HEK293 (cell line): Measurements from ENCODE around the gene CORO7.

Experiments
- CTCF ChIA-PET: fragments of 350-600 bp; formaldehyde crosslinking; extraction: SDS; loops from one replicate; lab custom pipeline; 2021; ENCODE audit warnings: antibody characterized with exemption; lab: Yijun Ruan, JAX
- POLR2A ChIA-PET: fragments of 300-600 bp; formaldehyde crosslinking; extraction: SDS; loops from one replicate; lab custom pipeline; 2020; ENCODE audit warnings: antibody characterized with exemption, inconsistent platforms; lab: Yijun Ruan, JAX
- H3K27ac ChIP-seq: fragments of 200-500 bp; sonication (Bioruptor generic); 2 replicates; pipeline ENCODE4 v1.5.1; 2014; ENCODE audit warnings: low read depth, low read length, control low read depth, inconsistent platforms; ENCODE audit errors: extremely low read depth
- H3K36me3 ChIP-seq, 2 experiments: fragments of 200-500 bp in 1 of 2; sonication (Bioruptor generic) in 1 of 2; 1 replicate in 1 of 2; 2 replicates in 1 of 2; pipeline ENCODE4 v1.5.1; 2014 to 2017; ENCODE audit warnings: inconsistent platforms in 2 of 2, low read length in 2 of 2; ENCODE audit not compliant: control insufficient read depth in 2 of 2, insufficient read depth in 1 of 2
- H3K4me1 ChIP-seq: fragments of 200-500 bp; sonication (Bioruptor generic); 2 replicates; pipeline ENCODE4 v1.5.1; 2014; ENCODE audit warnings: mild to moderate bottlenecking, low read length, inconsistent platforms; ENCODE audit not compliant: control insufficient read depth, insufficient read depth
- H3K4me3 ChIP-seq: 2 replicates; pipeline ENCODE4 v1.5.1; 2011; ENCODE audit warnings: low read depth, mild to moderate bottlenecking, control low read depth, low read length, moderate library complexity
- H3K9me3 ChIP-seq: fragments of 200-500 bp; sonication (Bioruptor generic); 2 replicates; pipeline ENCODE4 v1.5.1; 2014; ENCODE audit warnings: low read depth, low read length, inconsistent platforms; ENCODE audit not compliant: control insufficient read depth, insufficient read depth
- BCL11B ChIP-seq: fragments of 450-650 bp; formaldehyde crosslinking; IDR thresholded peaks from 2 replicates; pipeline ENCODE4 v1.5.1; 2016; ENCODE audit warnings: low read depth, missing biosample characterization, missing genetic modification characterization
- GLIS1 ChIP-seq: fragments of 450-650 bp; formaldehyde crosslinking; IDR thresholded peaks from 2 replicates; pipeline ENCODE4 v1.5.1; 2016; ENCODE audit warnings: missing biosample characterization, missing genetic modification characterization
- KLF16 ChIP-seq: fragments of 450-650 bp; formaldehyde crosslinking; IDR thresholded peaks from 2 replicates; pipeline ENCODE4 v1.5.1; 2017; ENCODE audit warnings: missing biosample characterization, missing genetic modification characterization
- MEIS1 ChIP-seq: sonication (generic); formaldehyde crosslinking; IDR thresholded peaks from 2 replicates; pipeline ENCODE4 v1.8.1; 2022; ENCODE audit warnings: missing genetic modification reagents, mild to moderate bottlenecking, borderline replicate concordance
- SP2 ChIP-seq: fragments of 450-650 bp; formaldehyde crosslinking; IDR thresholded peaks from 2 replicates; pipeline ENCODE4 v1.5.1; 2016; ENCODE audit warnings: missing biosample characterization, missing genetic modification characterization
- YY2 ChIP-seq: fragments of 450-650 bp; formaldehyde crosslinking; IDR thresholded peaks from 2 replicates; pipeline ENCODE4 v1.5.1; 2016; ENCODE audit warnings: missing biosample characterization, missing genetic modification characterization
- ZNF19 ChIP-seq: fragments of 450-650 bp; formaldehyde crosslinking; IDR thresholded peaks from 2 replicates; pipeline ENCODE4; 2016; ENCODE audit warnings: missing biosample characterization, missing genetic modification characterization, low read depth
- ZNF2 ChIP-seq: fragments of 450-650 bp; formaldehyde crosslinking; IDR thresholded peaks from 2 replicates; pipeline ENCODE4 v1.5.1; 2016; ENCODE audit warnings: missing biosample characterization, missing genetic modification characterization
- ZNF510 ChIP-seq: fragments of 450-650 bp; formaldehyde crosslinking; IDR thresholded peaks from 2 replicates; pipeline ENCODE4 v1.5.1; 2018; ENCODE audit warnings: mild to moderate bottlenecking, missing genetic modification characterization, missing biosample characterization; ENCODE audit not compliant: insufficient replicate concordance
- ZNF610 ChIP-seq: fragments of 450-650 bp; formaldehyde crosslinking; IDR thresholded peaks from 2 replicates; pipeline ENCODE4 v1.5.1; 2016; ENCODE audit warnings: missing biosample characterization, missing genetic modification characterization, borderline replicate concordance
- ZNF624 ChIP-seq: fragments of 450-650 bp; formaldehyde crosslinking; IDR thresholded peaks from 2 replicates; pipeline ENCODE4 v1.5.1; 2017; ENCODE audit warnings: missing biosample characterization, missing genetic modification characterization
- TF ChIP-seq, protein P1 (sequence below): fragments of 450-650 bp; formaldehyde crosslinking; IDR thresholded peaks from 2 replicates; pipeline ENCODE4 v1.5.1; 2016; ENCODE audit warnings: missing biosample characterization, missing genetic modification characterization
- TF ChIP-seq, protein P2 (sequence below): fragments of 450-650 bp; formaldehyde crosslinking; IDR thresholded peaks from 2 replicates; pipeline ENCODE4 v1.5.1; 2017; ENCODE audit warnings: missing biosample characterization, missing genetic modification characterization
- TF ChIP-seq, protein P3 (sequence below): fragments of 450-650 bp; formaldehyde crosslinking; IDR thresholded peaks from 2 replicates; pipeline ENCODE4 v1.5.1; 2016; ENCODE audit warnings: missing biosample characterization, missing genetic modification characterization
- TF ChIP-seq, protein P4 (sequence below): fragments of 450-650 bp; formaldehyde crosslinking; IDR thresholded peaks from 2 replicates; pipeline ENCODE4 v1.5.1; 2016; ENCODE audit warnings: missing biosample characterization, missing genetic modification characterization
- TF ChIP-seq, protein P5 (sequence below): fragments of 450-650 bp; formaldehyde crosslinking; IDR thresholded peaks from 2 replicates; pipeline ENCODE4 v1.5.1; 2016; ENCODE audit warnings: missing biosample characterization, missing genetic modification characterization

The CORO7 gene

DNA sequence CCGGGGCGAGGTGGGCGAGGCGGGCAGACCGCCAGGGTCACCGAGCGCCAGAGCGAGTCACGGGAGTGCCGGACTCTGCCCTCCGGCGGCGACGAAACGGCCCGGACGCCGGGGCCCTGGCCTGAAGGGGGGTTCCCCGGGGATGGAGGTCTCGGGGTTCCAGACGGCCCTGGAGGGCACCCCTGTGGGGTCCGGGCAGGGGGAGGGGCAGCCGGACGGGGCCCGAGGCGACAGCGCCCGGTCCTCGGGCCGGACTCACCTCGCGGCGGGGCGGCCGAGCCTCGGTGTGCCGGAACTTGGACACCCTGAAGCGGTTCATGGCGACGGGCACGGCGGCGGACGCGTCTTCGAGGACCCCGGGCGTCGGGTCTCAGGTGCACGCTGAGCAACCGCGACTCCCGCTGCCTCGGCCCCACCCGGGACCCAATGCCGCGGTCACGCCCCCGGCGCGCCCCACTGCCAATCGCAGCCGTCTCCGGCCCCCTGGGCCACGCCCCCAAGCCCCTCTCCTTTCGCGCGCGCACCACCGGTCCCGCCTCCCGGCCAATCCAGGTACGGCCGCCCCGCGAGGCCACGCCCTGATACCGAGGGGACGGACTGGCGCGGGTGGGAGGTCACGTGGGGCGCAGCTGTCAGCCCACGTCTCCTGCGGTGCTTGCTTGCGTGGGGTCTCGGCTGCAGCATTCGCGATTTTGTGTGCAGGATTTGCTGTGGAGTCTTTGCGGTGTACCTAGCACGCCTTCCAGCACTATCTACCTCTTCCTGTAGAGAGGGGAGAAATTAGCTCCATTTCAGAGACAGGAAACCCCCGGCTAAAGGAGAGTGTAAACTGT lies at the start of gene CORO7 (continued):
- TF ChIP-seq, protein P1, sequence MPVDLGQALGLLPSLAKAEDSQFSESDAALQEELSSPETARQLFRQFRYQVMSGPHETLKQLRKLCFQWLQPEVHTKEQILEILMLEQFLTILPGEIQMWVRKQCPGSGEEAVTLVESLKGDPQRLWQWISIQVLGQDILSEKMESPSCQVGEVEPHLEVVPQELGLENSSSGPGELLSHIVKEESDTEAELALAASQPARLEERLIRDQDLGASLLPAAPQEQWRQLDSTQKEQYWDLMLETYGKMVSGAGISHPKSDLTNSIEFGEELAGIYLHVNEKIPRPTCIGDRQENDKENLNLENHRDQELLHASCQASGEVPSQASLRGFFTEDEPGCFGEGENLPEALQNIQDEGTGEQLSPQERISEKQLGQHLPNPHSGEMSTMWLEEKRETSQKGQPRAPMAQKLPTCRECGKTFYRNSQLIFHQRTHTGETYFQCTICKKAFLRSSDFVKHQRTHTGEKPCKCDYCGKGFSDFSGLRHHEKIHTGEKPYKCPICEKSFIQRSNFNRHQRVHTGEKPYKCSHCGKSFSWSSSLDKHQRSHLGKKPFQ (tag by site-specific recombination): peak; percentile 88; the same call in 1 of the 2 replicates
- TF ChIP-seq SP2 (tag by site-specific recombination) (peak; percentile 94), GLIS1 (tag by site-specific recombination) (peak; percentile 89), YY2 (tag by site-specific recombination) (no peak), KLF16 (tag by site-specific recombination) (peak; percentile 70; the same call in 1 of the 2 replicates)
- TF ChIP-seq, protein P2, sequence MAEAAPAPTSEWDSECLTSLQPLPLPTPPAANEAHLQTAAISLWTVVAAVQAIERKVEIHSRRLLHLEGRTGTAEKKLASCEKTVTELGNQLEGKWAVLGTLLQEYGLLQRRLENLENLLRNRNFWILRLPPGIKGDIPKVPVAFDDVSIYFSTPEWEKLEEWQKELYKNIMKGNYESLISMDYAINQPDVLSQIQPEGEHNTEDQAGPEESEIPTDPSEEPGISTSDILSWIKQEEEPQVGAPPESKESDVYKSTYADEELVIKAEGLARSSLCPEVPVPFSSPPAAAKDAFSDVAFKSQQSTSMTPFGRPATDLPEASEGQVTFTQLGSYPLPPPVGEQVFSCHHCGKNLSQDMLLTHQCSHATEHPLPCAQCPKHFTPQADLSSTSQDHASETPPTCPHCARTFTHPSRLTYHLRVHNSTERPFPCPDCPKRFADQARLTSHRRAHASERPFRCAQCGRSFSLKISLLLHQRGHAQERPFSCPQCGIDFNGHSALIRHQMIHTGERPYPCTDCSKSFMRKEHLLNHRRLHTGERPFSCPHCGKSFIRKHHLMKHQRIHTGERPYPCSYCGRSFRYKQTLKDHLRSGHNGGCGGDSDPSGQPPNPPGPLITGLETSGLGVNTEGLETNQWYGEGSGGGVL (tag by site-specific recombination): 0 out of 2 replicates have a peak, but pooled peaks have one; percentile 3
- TF ChIP-seq, all 188 proteins: peak for 24

DNA sequence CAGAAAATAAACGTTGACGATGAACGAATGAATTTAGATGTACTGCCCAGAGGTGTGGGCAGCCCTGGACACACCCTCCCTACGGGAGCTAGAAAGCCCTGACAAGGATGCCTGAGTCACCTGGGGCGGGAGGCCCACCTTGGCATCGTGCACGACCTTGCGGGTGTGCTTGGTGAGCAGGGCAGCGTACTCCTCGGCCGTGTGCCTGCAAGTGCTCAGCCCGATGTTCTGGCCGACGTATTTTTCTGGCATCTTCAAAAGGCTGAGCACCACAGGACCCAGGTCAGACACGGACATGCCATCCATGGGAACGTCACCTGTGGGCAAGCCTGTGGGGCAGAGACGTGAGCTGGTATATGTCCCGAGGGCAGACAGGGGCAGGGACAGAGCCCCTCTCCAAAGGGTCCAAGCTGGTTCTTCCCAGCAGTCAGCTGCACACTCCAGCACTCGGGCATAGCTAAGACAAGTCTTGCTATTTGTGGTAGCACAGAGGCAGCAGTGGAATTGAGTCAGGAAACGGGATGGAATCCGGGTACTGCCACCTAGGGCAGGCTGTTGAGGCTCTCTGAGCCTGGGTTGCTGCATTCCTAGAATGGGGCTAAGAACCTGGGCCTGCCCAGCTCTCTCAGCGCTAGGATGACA lies 47.2 kb upstream of the CORO7 start:
- CTCF ChIA-PET: interaction anchor here (0.8 to 1.0 kb wide), 3 partner anchors 9 to 44 kb away, joined by 3 to 4 read pairs (median 3); partner anchors contain the start of gene HMOX2
- no peak overlapping the region for H3K27ac ChIP-seq

More for the DNA sequence above, 47.2 kb upstream of the CORO7 start:
- H3K4me1 ChIP-seq: no peaks in the 10 kb centered on the region
- H3K4me3 ChIP-seq: no peak overlapping the region
- TF ChIP-seq MEIS1 (CRISPR knock-in tag) (no peak), ZNF610 (no peak), ZNF510 (tag by site-specific recombination) (no peak), ZNF2 (tag by site-specific recombination) (no peak), ZNF19 (tag by site-specific recombination) (no peak), BCL11B (no peak), ZNF624 (tag by site-specific recombination) (no peak)
- TF ChIP-seq, protein P3, sequence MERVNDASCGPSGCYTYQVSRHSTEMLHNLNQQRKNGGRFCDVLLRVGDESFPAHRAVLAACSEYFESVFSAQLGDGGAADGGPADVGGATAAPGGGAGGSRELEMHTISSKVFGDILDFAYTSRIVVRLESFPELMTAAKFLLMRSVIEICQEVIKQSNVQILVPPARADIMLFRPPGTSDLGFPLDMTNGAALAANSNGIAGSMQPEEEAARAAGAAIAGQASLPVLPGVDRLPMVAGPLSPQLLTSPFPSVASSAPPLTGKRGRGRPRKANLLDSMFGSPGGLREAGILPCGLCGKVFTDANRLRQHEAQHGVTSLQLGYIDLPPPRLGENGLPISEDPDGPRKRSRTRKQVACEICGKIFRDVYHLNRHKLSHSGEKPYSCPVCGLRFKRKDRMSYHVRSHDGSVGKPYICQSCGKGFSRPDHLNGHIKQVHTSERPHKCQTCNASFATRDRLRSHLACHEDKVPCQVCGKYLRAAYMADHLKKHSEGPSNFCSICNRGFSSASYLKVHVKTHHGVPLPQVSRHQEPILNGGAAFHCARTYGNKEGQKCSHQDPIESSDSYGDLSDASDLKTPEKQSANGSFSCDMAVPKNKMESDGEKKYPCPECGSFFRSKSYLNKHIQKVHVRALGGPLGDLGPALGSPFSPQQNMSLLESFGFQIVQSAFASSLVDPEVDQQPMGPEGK (tag by site-specific recombination): no peak
- TF ChIP-seq, protein P4, sequence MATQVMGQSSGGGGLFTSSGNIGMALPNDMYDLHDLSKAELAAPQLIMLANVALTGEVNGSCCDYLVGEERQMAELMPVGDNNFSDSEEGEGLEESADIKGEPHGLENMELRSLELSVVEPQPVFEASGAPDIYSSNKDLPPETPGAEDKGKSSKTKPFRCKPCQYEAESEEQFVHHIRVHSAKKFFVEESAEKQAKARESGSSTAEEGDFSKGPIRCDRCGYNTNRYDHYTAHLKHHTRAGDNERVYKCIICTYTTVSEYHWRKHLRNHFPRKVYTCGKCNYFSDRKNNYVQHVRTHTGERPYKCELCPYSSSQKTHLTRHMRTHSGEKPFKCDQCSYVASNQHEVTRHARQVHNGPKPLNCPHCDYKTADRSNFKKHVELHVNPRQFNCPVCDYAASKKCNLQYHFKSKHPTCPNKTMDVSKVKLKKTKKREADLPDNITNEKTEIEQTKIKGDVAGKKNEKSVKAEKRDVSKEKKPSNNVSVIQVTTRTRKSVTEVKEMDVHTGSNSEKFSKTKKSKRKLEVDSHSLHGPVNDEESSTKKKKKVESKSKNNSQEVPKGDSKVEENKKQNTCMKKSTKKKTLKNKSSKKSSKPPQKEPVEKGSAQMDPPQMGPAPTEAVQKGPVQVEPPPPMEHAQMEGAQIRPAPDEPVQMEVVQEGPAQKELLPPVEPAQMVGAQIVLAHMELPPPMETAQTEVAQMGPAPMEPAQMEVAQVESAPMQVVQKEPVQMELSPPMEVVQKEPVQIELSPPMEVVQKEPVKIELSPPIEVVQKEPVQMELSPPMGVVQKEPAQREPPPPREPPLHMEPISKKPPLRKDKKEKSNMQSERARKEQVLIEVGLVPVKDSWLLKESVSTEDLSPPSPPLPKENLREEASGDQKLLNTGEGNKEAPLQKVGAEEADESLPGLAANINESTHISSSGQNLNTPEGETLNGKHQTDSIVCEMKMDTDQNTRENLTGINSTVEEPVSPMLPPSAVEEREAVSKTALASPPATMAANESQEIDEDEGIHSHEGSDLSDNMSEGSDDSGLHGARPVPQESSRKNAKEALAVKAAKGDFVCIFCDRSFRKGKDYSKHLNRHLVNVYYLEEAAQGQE (tag by site-specific recombination): no peak
- TF ChIP-seq, protein P5, sequence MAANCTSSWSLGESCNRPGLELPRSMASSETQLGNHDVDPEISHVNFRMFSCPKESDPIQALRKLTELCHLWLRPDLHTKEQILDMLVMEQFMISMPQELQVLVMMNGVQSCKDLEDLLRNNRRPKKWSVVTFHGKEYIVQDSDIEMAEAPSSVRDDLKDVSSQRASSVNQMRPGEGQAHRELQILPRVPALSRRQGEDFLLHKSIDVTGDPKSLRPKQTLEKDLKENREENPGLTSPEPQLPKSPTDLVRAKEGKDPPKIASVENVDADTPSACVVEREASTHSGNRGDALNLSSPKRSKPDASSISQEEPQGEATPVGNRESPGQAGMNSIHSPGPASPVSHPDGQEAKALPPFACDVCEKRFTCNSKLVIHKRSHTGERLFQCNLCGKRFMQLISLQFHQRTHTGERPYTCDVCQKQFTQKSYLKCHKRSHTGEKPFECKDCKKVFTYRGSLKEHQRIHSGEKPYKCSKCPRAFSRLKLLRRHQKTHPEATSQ: no peak
- H3K36me3 ChIP-seq: peaks cover 3 to 49% of the 10 kb centered on the region in 2 experiments; a peak in 2 of 3 replicates
- POLR2A ChIA-PET: interaction anchor here (0.6 to 1.8 kb wide), 2 partner anchors 12 to 13 kb away, joined by 8 to 11 read pairs; partner anchors contain the start of genes HMOX2 and NMRAL1
- H3K9me3 ChIP-seq: no peaks in the 10 kb centered on the region
